AG08395 (cell line): ENCODE measurements around the gene PDE8A.
A peak's percentile ranks its signal among the peaks of the same experiment; 100 is the strongest.
"Not testable (repeated sequence)": the region's sequence is repeated elsewhere in the genome, so short reads cannot be mapped to it uniquely, and the experiment has no call there.

Experiments used
- DNase-seq: peaks from one replicate; pipeline ENCODE4 v3.0.0; 2012; ENCODE audit warnings: mixed read lengths, low spot score

PDE8A gene

GRCh38 chr15:84961707-84962106, 19.9 kb upstream of the PDE8A start:
- DNase-seq, result no peak

GRCh38 chr15:84962955-84963354, 18.7 kb upstream of the PDE8A start:
- no peak for DNase-seq

- no peak for DNase-seq
Measured at GRCh38 chr15:84967380-84967779, 14.3 kb upstream of the PDE8A start.

GRCh38 chr15:84968301-84968700, 13.4 kb upstream of the PDE8A start:
- DNase-seq, result no peak

GRCh38 chr15:84969257-84969656, 12.4 kb upstream of the PDE8A start:
- DNase-seq, result no peak

GRCh38 chr15:84970843-84971242, 10.8 kb upstream of the PDE8A start:
- no peak for DNase-seq

GRCh38 chr15:84973492-84974460, 7.9 kb upstream of the PDE8A start:
- DNase-seq, result no peak

GRCh38 chr15:84975871-84976351, 5.7 kb upstream of the PDE8A start:
- DNase-seq, result no peak

GRCh38 chr15:84976746-84977345, 4.8 kb upstream of the PDE8A start:
- DNase-seq, result no peak

GRCh38 chr15:84979651-84980050, 2.0 kb upstream of the PDE8A start:
- no peak for DNase-seq

- DNase-seq, result peak; percentile 69
Measured at GRCh38 chr15:84980196-84981053, 1.2 kb upstream of the PDE8A start.

- DNase-seq, result peak; percentile 99
Measured at GRCh38 chr15:84981054-84981710, 474 bp upstream of the PDE8A start.

GRCh38 chr15:84982301-84982920, 755 bp downstream of the PDE8A start:
- no peak for DNase-seq

GRCh38 chr15:84983294-84983693, 1.6 kb downstream of the PDE8A start:
- DNase-seq, result no peak

GRCh38 chr15:84983711-84984110, 2.1 kb downstream of the PDE8A start:
- DNase-seq, result no peak

- DNase-seq, result no peak
Measured at GRCh38 chr15:84985158-84985557, 3.5 kb downstream of the PDE8A start.

- DNase-seq, result not testable (repeated sequence)
Measured at GRCh38 chr15:84987351-84987750, 5.7 kb downstream of the PDE8A start.

GRCh38 chr15:84987949-84988624, 6.4 kb downstream of the PDE8A start:
- no peak for DNase-seq

- DNase-seq, result no peak
Measured at GRCh38 chr15:84988909-84989644, 7.4 kb downstream of the PDE8A start.

GRCh38 chr15:84990507-84990906, 8.9 kb downstream of the PDE8A start:
- no peak for DNase-seq
